GM21423 (cell line): ENCODE results near the gene HIP1.
"Not testable (repeated sequence)": the region's sequence is repeated elsewhere in the genome, so short reads cannot be mapped to it uniquely, and the experiment has no call there.

Source experiments
- ATAC-seq: cut with Tn5 transposase; IDR thresholded peaks from one replicate; pipeline ENCODE4 v1.9.1; 2021; ENCODE audit warnings: mild to moderate bottlenecking, moderate library complexity; ENCODE audit not compliant: unreplicated experiment

The HIP1 gene

GRCh38 chr7:75739796-75740672 lies 1.3 kb upstream of the HIP1 start:
- ATAC-seq: no peak

GRCh38 chr7:75738975-75739795 lies 444 bp upstream of the HIP1 start:
- peak; percentile 90 for ATAC-seq

DNA sequence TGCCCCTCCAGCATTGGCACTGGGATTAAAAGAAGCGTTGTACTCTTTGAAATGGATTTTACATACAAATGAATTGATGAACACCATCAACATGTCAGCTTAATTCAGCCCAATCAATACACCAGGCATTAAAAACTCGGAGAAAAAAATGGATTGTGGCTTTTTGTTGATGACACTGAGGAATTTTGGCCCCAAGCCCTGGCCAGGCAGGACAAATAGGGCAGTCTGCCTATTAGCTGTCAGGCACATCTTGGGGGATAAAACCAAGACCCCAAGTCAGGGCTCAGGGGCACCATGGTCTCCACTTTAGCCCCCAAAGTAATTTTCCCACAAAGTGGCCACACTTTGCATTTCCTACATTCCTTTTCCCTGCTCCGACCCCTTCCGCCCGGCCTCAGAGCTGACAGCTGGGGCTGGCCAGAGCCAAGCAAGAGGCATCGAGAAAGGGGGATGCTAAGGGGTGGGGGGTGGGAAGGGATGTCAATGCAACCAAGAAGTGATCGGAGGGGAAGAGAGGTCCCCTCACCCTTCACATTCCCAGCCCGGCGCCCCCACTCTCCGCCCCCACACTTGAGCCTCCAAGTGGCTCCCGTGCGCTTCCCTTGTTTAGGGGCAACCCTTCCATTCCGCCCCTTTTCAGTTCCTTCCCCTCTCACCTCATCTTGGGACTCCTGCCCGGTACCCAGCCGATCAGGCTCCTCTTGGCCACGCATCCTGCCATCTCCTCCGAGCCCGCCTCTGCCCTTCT lies 711 bp downstream of the HIP1 start:
- ATAC-seq: no peak

- ATAC-seq: no peak
Observed at GRCh38 chr7:75735581-75736350, 3.0 kb downstream of the HIP1 start.

GRCh38 chr7:75734586-75735458 lies 3.9 kb downstream of the HIP1 start:
- no peak for ATAC-seq

DNA sequence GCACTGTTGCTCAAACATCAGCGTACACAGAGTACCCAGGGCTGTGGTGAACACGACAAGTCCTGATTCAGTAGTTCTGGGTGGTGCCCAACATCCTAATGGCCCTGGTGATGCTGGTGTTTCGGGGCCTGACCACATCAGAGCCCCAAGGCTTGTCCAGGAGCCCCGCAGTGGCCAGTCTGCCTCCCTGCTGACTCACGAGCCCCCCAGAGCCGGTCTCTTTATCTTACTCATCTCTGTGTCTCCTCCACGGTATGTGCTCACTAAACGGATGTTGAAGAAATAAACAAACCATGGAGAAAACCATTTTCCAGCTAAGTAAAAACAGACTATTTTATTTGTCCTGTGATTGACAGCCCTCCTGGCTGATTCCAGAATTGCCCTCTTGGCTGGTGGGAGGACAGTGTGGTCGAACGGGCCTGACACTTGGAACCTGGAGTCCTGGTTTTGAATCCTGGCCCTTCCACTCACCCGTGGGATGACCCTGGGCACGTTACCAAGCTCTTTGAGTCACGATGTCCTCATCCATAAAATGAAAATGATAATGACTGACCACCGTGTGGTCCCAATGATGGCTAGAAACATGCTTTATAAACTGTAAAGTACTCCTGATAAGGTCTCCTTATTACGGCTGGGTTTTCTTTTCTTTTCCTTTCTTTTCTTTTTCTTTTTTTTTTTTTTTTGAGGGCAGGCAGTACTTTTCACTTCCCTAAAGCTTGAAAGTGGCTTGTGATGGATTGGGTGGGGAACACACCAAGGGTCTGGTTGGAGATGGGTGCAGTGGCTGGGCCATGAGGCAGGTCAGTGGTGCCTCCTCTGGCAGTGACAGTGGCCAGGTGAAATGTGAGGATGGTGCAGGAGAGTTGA lies 5.7 kb downstream of the HIP1 start:
- ATAC-seq: no peak

DNA sequence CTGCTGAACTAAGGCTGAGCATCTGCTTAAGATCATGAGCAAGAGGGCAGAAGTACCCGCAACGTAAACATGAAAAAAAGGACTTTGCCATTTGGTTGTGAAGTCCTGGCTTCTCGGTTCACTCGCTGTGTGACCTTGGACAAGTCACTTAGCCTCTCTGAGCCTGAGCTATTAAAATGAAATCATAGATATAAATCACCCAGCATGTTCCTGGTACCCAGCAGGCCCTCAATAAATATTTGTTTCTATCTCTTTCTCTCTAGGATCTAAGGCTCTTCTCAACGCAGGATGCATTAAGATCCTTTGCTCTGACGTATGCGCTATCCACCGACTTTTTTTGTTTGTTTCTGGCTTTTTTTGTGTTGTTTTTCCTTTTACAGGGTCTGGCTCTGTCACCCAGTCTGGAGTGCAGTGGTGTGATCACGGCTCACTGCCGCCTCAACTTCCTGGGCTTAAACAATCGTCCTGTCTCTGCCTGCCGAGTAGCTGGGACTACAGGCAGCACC lies 6.7 kb downstream of the HIP1 start:
- no peak for ATAC-seq

DNA sequence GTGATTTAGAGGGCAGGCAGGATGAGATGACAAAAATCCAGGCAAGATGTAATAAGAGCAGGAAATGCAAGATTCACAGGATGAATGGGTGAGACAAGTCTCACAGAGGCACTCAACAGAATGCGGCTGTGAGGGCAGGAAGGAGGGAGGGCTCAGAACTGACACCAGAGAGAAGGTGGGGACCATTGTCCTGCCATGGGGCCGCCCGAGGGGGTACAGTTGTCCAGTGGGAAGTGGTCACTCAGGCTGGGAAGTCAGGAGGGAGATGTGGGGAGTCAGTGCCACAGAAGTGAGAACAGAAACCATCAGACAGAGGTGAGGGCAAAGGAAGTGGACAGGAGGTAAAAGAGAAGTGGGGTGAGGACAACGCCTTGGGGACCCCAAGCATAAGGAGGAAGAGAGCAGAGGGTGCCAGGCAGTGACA lies 8.9 kb downstream of the HIP1 start:
- ATAC-seq: no peak

DNA sequence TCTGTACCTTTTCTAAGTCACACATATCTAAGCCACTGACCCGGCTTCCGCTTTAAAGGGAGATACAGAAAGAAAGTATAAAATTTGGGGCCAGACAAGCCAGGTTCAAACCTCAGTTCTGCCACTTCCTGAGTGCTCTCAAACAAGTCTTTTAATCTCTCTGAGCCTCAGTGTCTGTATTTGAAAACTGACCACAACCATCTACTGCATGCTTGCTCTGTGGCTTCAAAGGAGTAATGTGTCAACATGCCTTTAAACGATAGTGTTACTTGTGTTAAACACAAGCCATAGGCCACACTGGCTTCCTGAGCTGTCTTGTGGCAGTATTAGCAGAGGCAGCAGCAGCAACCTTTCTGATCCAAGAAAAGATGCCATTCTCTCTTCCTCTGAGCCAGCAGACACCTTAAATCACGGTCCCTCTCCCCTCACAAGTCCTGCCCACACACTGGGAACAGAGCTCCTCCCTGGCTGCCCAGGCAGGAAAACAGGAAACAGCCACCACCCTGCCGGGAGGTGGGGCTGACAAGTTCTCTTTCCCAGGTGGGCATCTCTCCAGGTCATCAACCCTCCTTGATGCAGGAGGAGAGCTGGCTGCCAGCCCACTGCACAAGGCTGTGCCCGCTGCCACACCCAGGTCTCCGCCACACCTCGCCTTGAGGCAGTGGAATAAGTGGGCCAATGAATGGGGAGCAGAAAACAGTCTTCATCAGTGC lies 10.7 kb downstream of the HIP1 start:
- peak; percentile 56 for ATAC-seq

DNA sequence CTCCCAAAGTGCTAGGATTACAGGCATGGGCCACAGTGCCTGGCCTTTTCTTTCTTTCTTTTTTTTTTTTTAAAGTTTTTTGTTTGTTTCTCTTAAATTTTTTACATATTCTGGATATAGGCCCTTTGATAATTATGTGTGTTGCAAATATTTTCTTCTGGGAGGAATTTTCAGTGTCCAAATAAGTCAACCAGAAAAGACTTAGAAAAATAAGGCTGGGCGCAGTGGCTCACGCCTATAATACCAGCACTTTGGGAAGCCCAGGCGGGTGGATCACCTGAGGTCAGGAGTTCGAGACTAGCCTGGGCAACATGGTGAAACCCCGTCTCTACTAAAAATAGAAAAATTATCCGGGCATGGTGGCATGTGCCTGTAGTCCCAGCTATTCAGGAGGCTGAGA lies 11.4 kb downstream of the HIP1 start:
- not testable (repeated sequence) for ATAC-seq

GRCh38 chr7:75725306-75725705 lies 13.4 kb downstream of the HIP1 start:
- ATAC-seq: no peak

DNA sequence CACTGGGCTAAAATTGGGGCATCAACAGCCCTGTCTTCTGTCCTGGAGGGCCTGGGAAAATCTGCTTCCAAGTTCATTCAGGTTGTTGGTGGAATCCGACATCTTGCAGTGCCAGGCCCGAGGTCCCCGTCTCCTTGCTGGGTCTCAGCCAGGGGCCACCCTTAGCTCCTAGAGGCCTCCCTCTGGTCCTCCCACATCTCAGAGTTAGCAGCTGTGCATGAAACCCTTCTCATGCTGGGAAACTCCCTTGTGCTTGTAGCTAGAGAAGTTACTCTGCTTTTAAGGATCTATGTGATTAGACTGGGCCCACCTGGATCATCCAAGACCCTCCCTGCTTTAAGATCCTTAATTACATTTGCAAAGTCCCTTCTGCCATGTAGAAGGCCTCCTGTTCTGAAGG lies 15.3 kb downstream of the HIP1 start:
- no peak for ATAC-seq

GRCh38 chr7:75722373-75722772 lies 16.4 kb downstream of the HIP1 start:
- ATAC-seq: no peak

GRCh38 chr7:75721922-75722321 lies 16.8 kb downstream of the HIP1 start:
- ATAC-seq: not testable (repeated sequence)

- ATAC-seq: no peak
Observed at GRCh38 chr7:75721426-75721825, 17.3 kb downstream of the HIP1 start.

- no peak for ATAC-seq
Observed at GRCh38 chr7:75719626-75720025, 19.1 kb downstream of the HIP1 start.

DNA sequence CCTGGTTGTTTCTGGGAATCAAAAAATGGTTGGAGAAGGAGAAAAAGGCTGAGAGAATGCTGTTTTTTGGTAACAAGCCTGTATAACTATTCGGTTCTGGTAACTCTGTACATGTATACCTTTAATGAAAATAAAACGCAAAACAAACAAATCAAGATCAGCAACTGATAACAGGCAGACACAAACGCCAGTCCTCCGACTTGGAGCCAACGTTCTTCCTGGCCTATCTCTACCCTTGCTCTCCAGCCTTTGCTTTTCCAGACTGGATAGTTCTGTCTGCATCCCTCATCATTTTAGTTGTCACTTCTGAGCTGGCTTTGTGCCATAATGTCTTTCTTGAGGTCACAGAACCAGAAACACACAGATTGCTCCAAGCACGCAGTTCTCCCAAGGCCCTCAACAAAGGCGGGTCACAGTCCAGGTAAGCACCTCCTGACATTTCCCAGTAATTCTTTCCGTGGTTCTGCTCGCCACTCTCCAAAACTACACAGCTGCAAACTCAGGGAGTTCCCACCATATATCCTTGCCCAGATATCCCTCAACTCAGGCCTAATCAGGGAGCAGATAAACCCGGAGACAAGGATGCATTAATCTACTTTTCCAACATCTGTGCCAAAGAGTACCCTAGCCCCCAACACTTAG lies 20.2 kb downstream of the HIP1 start:
- ATAC-seq: no peak
